Measurements from ENCODE around the gene MDM2.
"Not testable (repeated sequence)": the region's sequence is repeated elsewhere in the genome, so short reads cannot be mapped to it uniquely, and the experiment has no call there.

MDM2 gene

GRCh38 chr12:68804657-68805591 is 3.1 kb upstream of the MDM2 start:
- H3K9me3 ChIP-seq (ENCODE audit: control insufficient read depth in 2 of 2, low read length in 2 of 2) = no peaks in the 10 kb centered on the region
- H3K4me1 ChIP-seq (ENCODE audit: control insufficient read depth in 2 of 2, insufficient read depth in 2 of 2, low read length in 2 of 2) = peaks cover 2 to 7% of the 10 kb centered on the region in 2 donors
- no peak overlapping the region for H3K9ac ChIP-seq (ENCODE audit: low read depth in 1 of 2, low read length in 2 of 2)
- no peak overlapping the region for H3K4me3 ChIP-seq (ENCODE audit: low read length in 2 of 2)
- H3K36me3 ChIP-seq (ENCODE audit: control insufficient read depth in 2 of 2, insufficient read depth in 2 of 2, low read length in 2 of 2) = peaks cover 0 to 4% of the 10 kb centered on the region in 2 donors
- no peak overlapping the region for H3K27ac ChIP-seq (ENCODE audit: low read depth in 2 of 2, low read length in 2 of 2)
- no peaks in the 10 kb centered on the region for H3K27me3 ChIP-seq (ENCODE audit: control insufficient read depth in 2 of 2, insufficient read depth in 2 of 2, low read length in 2 of 2)

GRCh38 chr12:68805592-68806120 is 2.3 kb upstream of the MDM2 start:
- no peak overlapping the region for H3K4me3 ChIP-seq (ENCODE audit: low read length in 2 of 2)
- H3K9ac ChIP-seq (ENCODE audit: low read depth in 1 of 2, low read length in 2 of 2) = no peak overlapping the region
- H3K27ac ChIP-seq (ENCODE audit: low read depth in 2 of 2, low read length in 2 of 2) = no peak overlapping the region
- H3K36me3 ChIP-seq (ENCODE audit: control insufficient read depth in 2 of 2, insufficient read depth in 2 of 2, low read length in 2 of 2) = peaks cover 0 to 4% of the 10 kb centered on the region in 2 donors
- H3K27me3 ChIP-seq (ENCODE audit: control insufficient read depth in 2 of 2, insufficient read depth in 2 of 2, low read length in 2 of 2) = no peaks in the 10 kb centered on the region
- H3K4me1 ChIP-seq (ENCODE audit: control insufficient read depth in 2 of 2, insufficient read depth in 2 of 2, low read length in 2 of 2) = peaks cover 2 to 7% of the 10 kb centered on the region in 2 donors
- no peaks in the 10 kb centered on the region for H3K9me3 ChIP-seq (ENCODE audit: control insufficient read depth in 2 of 2, low read length in 2 of 2)

GRCh38 chr12:68806488-68807237 is 1.3 kb upstream of the MDM2 start:
- H3K27me3 ChIP-seq (ENCODE audit: control insufficient read depth in 2 of 2, insufficient read depth in 2 of 2, low read length in 2 of 2) = no peaks in the 10 kb centered on the region
- H3K27ac ChIP-seq (ENCODE audit: low read depth in 2 of 2, low read length in 2 of 2) = peak overlapping the region; percentile 99
- peak overlapping the region; percentile 83 to 100 for H3K9ac ChIP-seq (ENCODE audit: low read depth in 1 of 2, low read length in 2 of 2)
- H3K36me3 ChIP-seq (ENCODE audit: control insufficient read depth in 2 of 2, insufficient read depth in 2 of 2, low read length in 2 of 2) = peaks cover 0 to 4% of the 10 kb centered on the region in 2 donors
- peak overlapping the region in 1 of 2 donors; percentile 91 for H3K4me3 ChIP-seq (ENCODE audit: low read length in 2 of 2)
- peaks cover 2 to 7% of the 10 kb centered on the region in 2 donors for H3K4me1 ChIP-seq (ENCODE audit: control insufficient read depth in 2 of 2, insufficient read depth in 2 of 2, low read length in 2 of 2)
- H3K9me3 ChIP-seq (ENCODE audit: control insufficient read depth in 2 of 2, low read length in 2 of 2) = no peaks in the 10 kb centered on the region

GRCh38 chr12:68807274-68807575 is 752 bp upstream of the MDM2 start:
- H3K36me3 ChIP-seq (ENCODE audit: control insufficient read depth in 2 of 2, insufficient read depth in 2 of 2, low read length in 2 of 2); H3K4me1 ChIP-seq (ENCODE audit: control insufficient read depth in 2 of 2, insufficient read depth in 2 of 2, low read length in 2 of 2); H3K27me3 ChIP-seq (ENCODE audit: control insufficient read depth in 2 of 2, insufficient read depth in 2 of 2, low read length in 2 of 2); H3K9me3 ChIP-seq (ENCODE audit: control insufficient read depth in 2 of 2, low read length in 2 of 2): not testable (repeated sequence)
- H3K27ac ChIP-seq (ENCODE audit: low read depth in 2 of 2, low read length in 2 of 2) = peak overlapping the region; percentile 99
- H3K4me3 ChIP-seq (ENCODE audit: low read length in 2 of 2) = peak overlapping the region; percentile 91 to 97
- H3K9ac ChIP-seq (ENCODE audit: low read depth in 1 of 2, low read length in 2 of 2) = peak overlapping the region; percentile 83 to 100

- peak overlapping the region; percentile 91 to 97 for H3K4me3 ChIP-seq (ENCODE audit: low read length in 2 of 2)
- H3K9ac ChIP-seq (ENCODE audit: low read depth in 1 of 2, low read length in 2 of 2) = peak overlapping the region; percentile 98 to 100
These were observed 612 bp downstream of the MDM2 start for GRCh38 chr12:68808388-68809189.

GRCh38 chr12:68809190-68810026 is 1.4 kb downstream of the MDM2 start:
- Histone ChIP-seq H3K4me1 (ENCODE audit: control insufficient read depth in 2 of 2, insufficient read depth in 2 of 2, low read length in 2 of 2) (peaks cover 3 to 11% of the 10 kb centered on the region in 2 donors), H3K4me3 (ENCODE audit: low read length in 2 of 2) (peak overlapping the region; percentile 91 to 97), H3K9me3 (ENCODE audit: control insufficient read depth in 2 of 2, low read length in 2 of 2) (no peaks in the 10 kb centered on the region), H3K27me3 (ENCODE audit: control insufficient read depth in 2 of 2, insufficient read depth in 2 of 2, low read length in 2 of 2) (no peaks in the 10 kb centered on the region), H3K27ac (ENCODE audit: low read depth in 2 of 2, low read length in 2 of 2) (peak overlapping the region; percentile 99), H3K9ac (ENCODE audit: low read depth in 1 of 2, low read length in 2 of 2) (peak overlapping the region; percentile 89 to 100), H3K36me3 (ENCODE audit: control insufficient read depth in 2 of 2, insufficient read depth in 2 of 2, low read length in 2 of 2) (peaks cover 17 to 18% of the 10 kb centered on the region in 2 donors)

More at GRCh38 chr12:68808388-68809189, 612 bp downstream of the MDM2 start:
- H3K27ac ChIP-seq (ENCODE audit: low read depth in 2 of 2, low read length in 2 of 2) = peak overlapping the region; percentile 99
- peaks cover 8 to 15% of the 10 kb centered on the region in 2 donors for H3K36me3 ChIP-seq (ENCODE audit: control insufficient read depth in 2 of 2, insufficient read depth in 2 of 2, low read length in 2 of 2)
- no peaks in the 10 kb centered on the region for H3K27me3 ChIP-seq (ENCODE audit: control insufficient read depth in 2 of 2, insufficient read depth in 2 of 2, low read length in 2 of 2)
- H3K9me3 ChIP-seq (ENCODE audit: control insufficient read depth in 2 of 2, low read length in 2 of 2) = no peaks in the 10 kb centered on the region
- H3K4me1 ChIP-seq (ENCODE audit: control insufficient read depth in 2 of 2, insufficient read depth in 2 of 2, low read length in 2 of 2) = peaks cover 3 to 11% of the 10 kb centered on the region in 2 donors

- not testable (repeated sequence) for H3K4me3 ChIP-seq (ENCODE audit: low read length in 2 of 2); H3K9ac ChIP-seq (ENCODE audit: low read depth in 1 of 2, low read length in 2 of 2); H3K27ac ChIP-seq (ENCODE audit: low read depth in 2 of 2, low read length in 2 of 2); H3K27me3 ChIP-seq (ENCODE audit: control insufficient read depth in 2 of 2, insufficient read depth in 2 of 2, low read length in 2 of 2); H3K9me3 ChIP-seq (ENCODE audit: control insufficient read depth in 2 of 2, low read length in 2 of 2)
- Histone ChIP-seq H3K36me3 (ENCODE audit: control insufficient read depth in 2 of 2, insufficient read depth in 2 of 2, low read length in 2 of 2) (peaks cover 22 to 24% of the 10 kb centered on the region in 2 donors), H3K4me1 (ENCODE audit: control insufficient read depth in 2 of 2, insufficient read depth in 2 of 2, low read length in 2 of 2) (peaks cover 3 to 11% of the 10 kb centered on the region in 2 donors)
These were observed 2.0 kb downstream of the MDM2 start for GRCh38 chr12:68810027-68810389.

GRCh38 chr12:68811573-68811972 is 3.6 kb downstream of the MDM2 start:
- H3K4me3 ChIP-seq (ENCODE audit: low read length in 2 of 2); H3K9me3 ChIP-seq (ENCODE audit: control insufficient read depth in 2 of 2, low read length in 2 of 2); H3K27ac ChIP-seq (ENCODE audit: low read depth in 2 of 2, low read length in 2 of 2); H3K9ac ChIP-seq (ENCODE audit: low read depth in 1 of 2, low read length in 2 of 2); H3K27me3 ChIP-seq (ENCODE audit: control insufficient read depth in 2 of 2, insufficient read depth in 2 of 2, low read length in 2 of 2): not testable (repeated sequence)
- Histone ChIP-seq H3K4me1 (ENCODE audit: control insufficient read depth in 2 of 2, insufficient read depth in 2 of 2, low read length in 2 of 2) (peaks cover 3 to 11% of the 10 kb centered on the region in 2 donors), H3K36me3 (ENCODE audit: control insufficient read depth in 2 of 2, insufficient read depth in 2 of 2, low read length in 2 of 2) (peaks cover 27 to 28% of the 10 kb centered on the region in 2 donors)

Data from mucosa of rectum (tissue), 2 donors.